Tibial nerve (tissue), 4 donors: ENCODE results near the gene MAPK4. TPM values are rescaled to one million over a fixed set of nuclear protein-coding genes. Genes with fewer than 3 reads are reported as not detected.
"Not testable (repeated sequence)": the region's sequence is repeated elsewhere in the genome, so short reads cannot be mapped to it uniquely, and the experiment has no call there.

ENCODE experiments used
- DNase-seq, 2 donors: peaks; one replicate each; pipeline ENCODE4 v3.0.0-alpha.2; 2019; ENCODE audit warnings: low spot score in 2 of 2
- H3K27ac ChIP-seq, 4 donors: fragments of 200-600 bp; sonication (generic) in 3 of 4; one replicate each; pipeline ENCODE4 v1.5.1; 2017 to 2019; ENCODE audit warnings: mild to moderate bottlenecking in 1 of 4
- H3K27me3 ChIP-seq, 2 donors: fragments of 200-600 bp; sonication (generic) in 1 of 2; one replicate each; pipeline versions ENCODE4 v1.5.1 to v1.6.0; 2017 to 2019
- H3K36me3 ChIP-seq, 3 donors: fragments of 200-600 bp; sonication (generic); one replicate each; pipeline ENCODE4 v1.5.1; 2018 to 2019
- H3K4me1 ChIP-seq, 4 donors: fragments of 200-600 bp; sonication (generic) in 3 of 4; one replicate each; pipeline ENCODE4 v1.5.1; 2017 to 2019
- H3K4me3 ChIP-seq, 4 donors: fragments of 200-600 bp; sonication (generic) in 3 of 4; one replicate each; pipeline ENCODE4 v1.5.1; 2017 to 2019; ENCODE audit warnings: mild to moderate bottlenecking in 1 of 4, moderate library complexity in 1 of 4
- H3K9me3 ChIP-seq, 4 donors: fragments of 200-600 bp; sonication (generic) in 3 of 4; one replicate each; pipeline ENCODE4 v1.5.1; 2017 to 2019
- CTCF ChIP-seq, 5 experiments: fragments of 200-600 bp in 3 of 5; fragments of 450-650 bp in 2 of 5; sonication (generic) in 3 of 5; IDR thresholded peaks; one replicate each; pipeline ENCODE4 v1.5.1; 2016 to 2019; ENCODE audit warnings: antibody characterized with exemption in 5 of 5, mild to moderate bottlenecking in 3 of 5, moderate library complexity in 2 of 5
- EP300 ChIP-seq, 2 donors: sonication (generic); formaldehyde crosslinking; IDR thresholded peaks; one replicate each; pipeline ENCODE4 v1.6.1; 2017; ENCODE audit warnings: antibody characterized with exemption in 2 of 2, mild to moderate bottlenecking in 1 of 2
- POLR2A ChIP-seq, 2 donors: fragments of 450-650 bp; IDR thresholded peaks; one replicate each; pipeline ENCODE4 v1.6.1; 2017; ENCODE audit warnings: antibody characterized with exemption in 2 of 2, mild to moderate bottlenecking in 2 of 2, moderate library complexity in 2 of 2
- WGBS, 2 donors: methylation state at CpG; one replicate each; pipeline ENCODE4 v1.1.5; 2018; 5-methylcytosine and 5-hydroxymethylcytosine counted together
- total RNA-seq, 4 donors: library from RNA; depleted of rRNA; stranded (reverse); fragments of >200 nt; gene quantifications; one replicate each; pipeline ENCODE4 v1.1.0, GENCODE V29; 2016

Gene MAPK4
- total RNA-seq, 4 donors from 2014 or later, result 1.4 to 10.8 (median 2.3) TPM

- no peaks in the 10 kb centered on the region for H3K4me1 ChIP-seq
- TF ChIP-seq CTCF (IDR thresholded peaks at IDR 0.05) (no peak), EP300 (IDR thresholded peaks at IDR 0.05) (no peak), POLR2A (IDR thresholded peaks at IDR 0.05) (no peak)
- H3K27ac ChIP-seq, result no peak overlapping the region
- H3K9me3 ChIP-seq, result peaks cover 0 to 6% (median under 1%) of the 10 kb centered on the region in 4 donors
- 92 to 96% methylated on average over 14 of the region's 14 CpGs for WGBS, 2 donors
- no peak for DNase-seq
- no peak overlapping the region for H3K4me3 ChIP-seq
- H3K27me3 ChIP-seq, result no peaks in the 10 kb centered on the region
- H3K36me3 ChIP-seq, result no peaks in the 10 kb centered on the region
Measured at GRCh38 chr18:50775726-50776125, 215.8 kb downstream of the MAPK4 start.

GRCh38 chr18:50776383-50776782 is 216.5 kb downstream of the MAPK4 start:
- Histone ChIP-seq H3K36me3 (no peaks in the 10 kb centered on the region), H3K27ac (no peak overlapping the region), H3K4me3 (no peak overlapping the region), H3K4me1 (no peaks in the 10 kb centered on the region), H3K9me3 (peaks cover 0 to 6% (median 0%) of the 10 kb centered on the region in 4 donors), H3K27me3 (no peaks in the 10 kb centered on the region)
- TF ChIP-seq EP300 (IDR thresholded peaks at IDR 0.05), result no peak
- no peak for TF ChIP-seq POLR2A (IDR thresholded peaks at IDR 0.05)
- TF ChIP-seq CTCF (IDR thresholded peaks at IDR 0.05), result no peak
- no peak for DNase-seq
- 59 to 67% methylated on average over 4 of the region's 4 CpGs for WGBS, 2 donors

GRCh38 chr18:50779021-50779420 is 219.1 kb downstream of the MAPK4 start:
- H3K4me3 ChIP-seq, H3K27ac ChIP-seq, DNase-seq, H3K4me1 ChIP-seq, H3K27me3 ChIP-seq, H3K9me3 ChIP-seq, H3K36me3 ChIP-seq: not testable (repeated sequence)
- WGBS, 2 donors, result 86 to 95% methylated on average over 3 of the region's 3 CpGs

Other genes starting within 250 kb of the MAPK4 start
- gene SKA1, start 185.0 kb upstream of the MAPK4 start, total RNA-seq, result not detected